Esophagus squamous epithelium (tissue), 5 donors: ENCODE results near the gene COL9A2. TPM values are rescaled to one million over a fixed set of nuclear protein-coding genes. Genes with fewer than 3 reads are reported as not detected.

Experiments used
- DNase-seq: peaks from one replicate; lab custom pipeline; 2025; lab: John Stamatoyannopoulos, UW
- H3K27ac ChIP-seq, 4 donors: fragments of 200-600 bp; sonication (generic); one replicate each; pipeline ENCODE4 v1.5.1; 2016 to 2019; ENCODE audit warnings: mild to moderate bottlenecking in 1 of 4
- H3K27me3 ChIP-seq, 4 donors: fragments of 200-600 bp; sonication (generic); 1 replicate in 3 of 4; 2 replicates in 1 of 4; pipeline versions ENCODE4 v1.5.1 to v1.6.0; 2017 to 2021; ENCODE audit warnings: antibody characterized with exemption in 1 of 4
- H3K36me3 ChIP-seq, 3 donors: fragments of 200-600 bp; sonication (generic); one replicate each; pipeline ENCODE4 v1.5.1; 2016 to 2019
- H3K4me1 ChIP-seq, 3 donors: fragments of 200-600 bp; sonication (generic); one replicate each; pipeline ENCODE4 v1.5.1; 2017 to 2019
- H3K4me3 ChIP-seq, 4 donors: fragments of 200-600 bp; sonication (generic); 1 replicate in 3 of 4; 2 replicates in 1 of 4; pipeline ENCODE4 v1.5.1; 2016 to 2019; ENCODE audit warnings: mild to moderate bottlenecking in 2 of 4, moderate library complexity in 1 of 4
- H3K9me3 ChIP-seq, 3 donors: fragments of 200-600 bp; sonication (generic); one replicate each; pipeline ENCODE4 v1.5.1; 2016 to 2019
- POLR2A ChIP-seq, 4 donors: fragments of 450-650 bp; IDR thresholded peaks; one replicate each; pipeline ENCODE4 v1.6.1; 2017; ENCODE audit warnings: antibody characterized with exemption in 4 of 4, mild to moderate bottlenecking in 4 of 4, moderate library complexity in 3 of 4
- WGBS, 2 donors: methylation state at CpG; one replicate each; pipeline ENCODE4 v1.1.5; 2018; 5-methylcytosine and 5-hydroxymethylcytosine counted together
- intact Hi-C: fragments of 100-400 bp; cut with DNase I; formaldehyde crosslinking; loops from one replicate; pipeline ENCODE4 v1.15.0; 2022
- total RNA-seq, 4 donors: library from RNA; depleted of rRNA; stranded (reverse); fragments of >200 nt; gene quantifications; one replicate each; pipeline ENCODE4 v1.1.0, GENCODE V29; 2016
- TF ChIP-seq, protein P1 (sequence below), 6 experiments: fragments of 450-650 bp in 4 of 6; fragments of 200-600 bp in 2 of 6; sonication (generic) in 2 of 6; IDR thresholded peaks; one replicate each; pipeline ENCODE4 v1.5.1; 2016 to 2019; ENCODE audit warnings: antibody characterized with exemption in 6 of 6, mild to moderate bottlenecking in 4 of 6, moderate library complexity in 4 of 6
- donor health status: DM: yes; HTN: yes; CAD: no.

COL9A2 gene
- total RNA-seq, 4 donors from 2014 or later, result 0.26 to 4.0 (median 2.1) TPM; not detected in 1

DNA sequence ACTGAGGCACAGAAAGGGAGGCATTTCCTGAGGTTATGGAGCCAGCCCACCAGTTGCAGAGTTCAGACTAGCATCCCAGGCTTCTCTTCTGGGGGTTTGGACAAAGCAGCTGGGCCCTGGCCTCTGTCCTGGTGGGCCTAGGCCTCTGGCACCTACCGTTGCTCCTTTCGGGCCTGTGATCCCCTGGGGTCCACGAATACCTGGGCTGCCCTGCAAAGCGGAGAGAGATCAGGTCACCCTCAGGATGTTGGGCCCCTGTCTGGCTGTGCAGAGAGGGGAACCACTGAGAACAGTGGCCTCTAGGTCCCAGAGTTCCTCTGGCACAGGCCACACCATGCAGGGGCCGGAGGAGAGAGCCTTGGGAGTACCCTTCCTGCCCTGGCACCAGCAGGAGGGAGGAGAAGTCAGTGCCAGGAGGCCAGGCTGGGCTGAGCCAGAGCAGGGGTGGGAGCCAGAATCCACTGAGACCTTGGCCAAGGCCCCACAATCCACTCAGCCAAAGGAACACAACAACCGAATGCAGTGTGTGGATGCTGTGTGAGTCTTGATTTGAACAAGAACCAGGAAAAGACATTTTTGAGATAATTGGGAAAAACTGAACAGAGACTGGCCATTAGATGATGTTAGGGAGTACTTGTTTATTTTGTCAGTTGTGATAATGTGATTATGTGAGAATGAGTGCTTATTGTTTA is 8.9 kb downstream of the COL9A2 start:
- Histone ChIP-seq H3K9me3 (no peaks in the 10 kb centered on the region), H3K4me1 (peaks cover 0 to 9% (median 7%) of the 10 kb centered on the region in 3 donors), H3K36me3 (no peaks in the 10 kb centered on the region), H3K4me3 (no peak overlapping the region), H3K27ac (no peak overlapping the region), H3K27me3 (peaks cover 0 to 15% (median 0%) of the 10 kb centered on the region in 4 donors)
- intact Hi-C loops, result no loop called here
- TF ChIP-seq, protein P1, sequence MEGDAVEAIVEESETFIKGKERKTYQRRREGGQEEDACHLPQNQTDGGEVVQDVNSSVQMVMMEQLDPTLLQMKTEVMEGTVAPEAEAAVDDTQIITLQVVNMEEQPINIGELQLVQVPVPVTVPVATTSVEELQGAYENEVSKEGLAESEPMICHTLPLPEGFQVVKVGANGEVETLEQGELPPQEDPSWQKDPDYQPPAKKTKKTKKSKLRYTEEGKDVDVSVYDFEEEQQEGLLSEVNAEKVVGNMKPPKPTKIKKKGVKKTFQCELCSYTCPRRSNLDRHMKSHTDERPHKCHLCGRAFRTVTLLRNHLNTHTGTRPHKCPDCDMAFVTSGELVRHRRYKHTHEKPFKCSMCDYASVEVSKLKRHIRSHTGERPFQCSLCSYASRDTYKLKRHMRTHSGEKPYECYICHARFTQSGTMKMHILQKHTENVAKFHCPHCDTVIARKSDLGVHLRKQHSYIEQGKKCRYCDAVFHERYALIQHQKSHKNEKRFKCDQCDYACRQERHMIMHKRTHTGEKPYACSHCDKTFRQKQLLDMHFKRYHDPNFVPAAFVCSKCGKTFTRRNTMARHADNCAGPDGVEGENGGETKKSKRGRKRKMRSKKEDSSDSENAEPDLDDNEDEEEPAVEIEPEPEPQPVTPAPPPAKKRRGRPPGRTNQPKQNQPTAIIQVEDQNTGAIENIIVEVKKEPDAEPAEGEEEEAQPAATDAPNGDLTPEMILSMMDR (IDR thresholded peaks at IDR 0.05), result no peak
- TF ChIP-seq POLR2A (IDR thresholded peaks at IDR 0.05), result no peak
- WGBS, 2 donors, result 40 to 67% methylated on average over 1 to 6 of the region's 6 CpGs
- DNase-seq, result no peak

DNA sequence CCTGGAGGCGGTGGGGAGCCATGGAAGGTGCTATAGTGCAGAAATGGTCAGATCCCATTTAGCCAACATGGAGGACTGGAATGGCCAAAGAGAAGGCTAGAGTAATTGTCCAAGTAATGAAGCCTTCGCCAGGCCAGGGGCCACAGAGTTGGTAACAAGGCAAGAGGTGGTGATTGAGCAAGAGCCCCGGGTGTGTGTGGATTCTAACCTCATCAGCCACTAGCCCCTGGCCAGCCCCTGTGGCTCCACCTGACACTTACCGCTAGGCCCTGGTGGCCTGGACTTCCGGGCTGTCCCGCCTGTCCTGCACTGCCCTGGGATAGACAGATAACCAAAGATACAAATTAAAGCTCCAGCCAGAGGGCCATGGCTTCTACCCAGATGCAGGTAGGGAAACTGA is 9.9 kb downstream of the COL9A2 start:
- peaks cover 0 to 9% (median 9%) of the 10 kb centered on the region in 3 donors for H3K4me1 ChIP-seq
- no peak for DNase-seq
- 90 to 100% methylated on average over 3 to 5 of the region's 6 CpGs for whole genome bisulfite sequencing, 2 donors

DNA sequence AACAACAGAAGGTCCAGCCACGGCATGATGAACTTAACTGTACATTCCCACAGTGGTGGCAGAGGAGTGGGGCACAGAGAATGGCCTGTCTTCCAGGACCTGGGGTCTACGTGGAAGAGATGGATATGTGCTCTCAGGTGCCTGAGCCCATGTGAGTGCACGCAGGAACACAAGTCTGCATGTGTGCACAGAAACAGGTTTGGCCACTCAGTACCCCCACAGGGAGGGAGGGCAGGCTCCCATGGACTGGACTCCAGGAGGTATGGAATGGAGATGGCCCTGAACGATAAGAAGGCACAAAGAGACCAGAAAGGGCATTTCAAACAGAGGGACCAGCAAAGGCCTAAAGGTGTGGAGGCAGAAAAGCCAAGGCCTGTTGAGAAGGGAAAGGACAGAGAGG is 10.8 kb downstream of the COL9A2 start:
- Histone ChIP-seq H3K36me3 (no peaks in the 10 kb centered on the region), H3K27ac (no peak overlapping the region), H3K4me3 (no peak overlapping the region), H3K4me1 (peaks cover 0 to 9% (median 9%) of the 10 kb centered on the region in 3 donors), H3K27me3 (peaks cover 0 to 26% (median 0%) of the 10 kb centered on the region in 4 donors), H3K9me3 (no peaks in the 10 kb centered on the region)
- TF ChIP-seq POLR2A (IDR thresholded peaks at IDR 0.05), result no peak
- TF ChIP-seq, protein P1 (IDR thresholded peaks at IDR 0.05), result no peak
- intact Hi-C loops, result no loop called here
- no peak for DNase-seq
- WGBS, 2 donors, result 87 to 89% methylated on average over 1 to 3 of the region's 4 CpGs

More for the DNA sequence above, 9.9 kb downstream of the COL9A2 start:
- Histone ChIP-seq H3K27ac (no peak overlapping the region), H3K4me3 (no peak overlapping the region), H3K9me3 (no peaks in the 10 kb centered on the region), H3K27me3 (peaks cover 0 to 25% (median 0%) of the 10 kb centered on the region in 4 donors), H3K36me3 (no peaks in the 10 kb centered on the region)
- intact Hi-C loops, result no loop called here
- TF ChIP-seq POLR2A (IDR thresholded peaks at IDR 0.05), result no peak
- TF ChIP-seq, protein P1 (IDR thresholded peaks at IDR 0.05), result no peak

DNA sequence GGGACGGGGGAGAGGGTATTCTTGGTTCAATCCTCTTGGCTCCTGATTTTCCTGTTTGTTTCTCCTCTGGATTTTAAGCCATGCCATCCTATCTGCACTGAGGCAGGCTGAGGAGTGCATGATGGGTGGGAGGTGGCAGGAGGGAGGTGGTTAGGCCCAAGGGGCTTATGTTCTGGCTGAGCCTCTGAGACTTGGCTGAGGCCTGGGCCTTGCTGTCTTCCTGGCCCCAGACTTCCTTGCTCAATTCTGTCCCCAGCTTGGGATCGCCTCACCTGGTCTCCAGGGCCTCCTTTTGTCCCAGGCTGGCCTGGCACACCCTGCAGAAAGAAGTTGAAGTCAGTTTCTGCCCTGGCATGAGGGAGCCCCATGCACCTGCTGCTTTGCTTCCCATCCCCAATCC is 11.2 kb downstream of the COL9A2 start:
- DNase-seq, result no peak
- H3K9me3 ChIP-seq, result no peaks in the 10 kb centered on the region

DNA sequence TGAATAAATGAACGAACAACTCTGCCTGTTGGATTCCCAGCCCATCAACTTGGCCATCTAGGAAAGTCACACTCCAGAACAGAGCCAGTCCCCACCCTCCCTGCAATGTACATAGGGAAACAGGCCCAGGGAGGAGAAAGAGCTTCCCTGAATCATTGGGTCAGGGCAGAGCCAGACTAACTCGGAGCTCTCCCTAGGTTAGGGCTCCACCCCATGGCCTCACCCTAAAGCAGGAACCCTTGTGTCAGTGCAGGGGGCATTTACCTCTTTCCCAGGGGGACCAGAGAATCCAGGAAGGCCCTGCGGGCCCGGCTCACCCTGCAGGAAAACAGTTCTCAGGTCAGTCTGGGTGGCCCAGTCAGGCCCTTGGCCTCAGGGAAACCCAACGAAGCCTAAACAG is 11.6 kb downstream of the COL9A2 start:
- 55 to 82% methylated on average over 2 to 5 of the region's 5 CpGs for WGBS, 2 donors
- intact Hi-C loops, result no loop called here
- Histone ChIP-seq H3K36me3 (no peaks in the 10 kb centered on the region), H3K27me3 (peaks cover 0 to 26% (median 0%) of the 10 kb centered on the region in 4 donors), H3K4me1 (peaks cover 0 to 9% (median 9%) of the 10 kb centered on the region in 3 donors), H3K4me3 (no peak overlapping the region), H3K27ac (no peak overlapping the region), H3K9me3 (no peaks in the 10 kb centered on the region)
- no peak for TF ChIP-seq POLR2A (IDR thresholded peaks at IDR 0.05)
- TF ChIP-seq, protein P1 (IDR thresholded peaks at IDR 0.05), result peak in 2 of 6 experiments; percentile 13 to 39
- no peak for DNase-seq

More for the DNA sequence above, 11.2 kb downstream of the COL9A2 start:
- 78% methylated on average over 1 of the region's 2 CpGs; no CpG with 5 or more reads in 1 of the 2 donors for whole genome bisulfite sequencing, 2 donors
- no peak overlapping the region for H3K27ac ChIP-seq
- H3K4me3 ChIP-seq, result no peak overlapping the region
- H3K27me3 ChIP-seq, result peaks cover 0 to 26% (median 0%) of the 10 kb centered on the region in 4 donors
- H3K4me1 ChIP-seq, result peaks cover 0 to 9% (median 9%) of the 10 kb centered on the region in 3 donors
- no peaks in the 10 kb centered on the region for H3K36me3 ChIP-seq
- intact Hi-C loops, result no loop called here
- no peak for TF ChIP-seq POLR2A (IDR thresholded peaks at IDR 0.05)
- TF ChIP-seq, protein P1 (IDR thresholded peaks at IDR 0.05), result no peak
